Measurements from ENCODE around the gene RBM10. TPM values are rescaled to one million over a fixed set of nuclear protein-coding genes. Genes with fewer than 3 reads are reported as not detected.

Gene RBM10
- total RNA-seq, 1 donor from 2014 or later, result 34.5 TPM

- TF ChIP-seq CTCF (IDR thresholded peaks at IDR 0.05; ENCODE audit: insufficient read depth, low read length, poor library complexity, severe bottlenecking), result no peak
- H3K27me3 ChIP-seq (ENCODE audit: control insufficient read depth, insufficient read depth, low read length), result no peaks in the 10 kb centered on the region
- H3K36me3 ChIP-seq (ENCODE audit: control insufficient read depth, insufficient read depth, low read length), result peaks cover 7% of the 10 kb centered on the region
- H3K4me3 ChIP-seq (ENCODE audit: low read depth, low read length), result peak within 1 kb of the TSS; percentile 73
- peak; percentile 43 for DNase-seq (ENCODE audit: low read depth)
Measured at GRCh38 chrX:47218280-47218919, 73.4 kb downstream of the RBM10 start, which contains the start of gene CDK16. TSS of gene CDK16 (plus strand) at chrX:47218681. CDS start at chrX:47223558, 4,877 bp downstream.

GRCh38 chrX:47218920-47219815 lies 74.1 kb downstream of the RBM10 start:
- H3K27me3 ChIP-seq (ENCODE audit: control insufficient read depth, insufficient read depth, low read length), result no peaks in the 10 kb centered on the region
- peak overlapping the region; percentile 73 for H3K4me3 ChIP-seq (ENCODE audit: low read depth, low read length)
- peaks cover 4% of the 10 kb centered on the region for H3K36me3 ChIP-seq (ENCODE audit: control insufficient read depth, insufficient read depth, low read length)
- no peak for DNase-seq (ENCODE audit: low read depth)
- no peak for TF ChIP-seq CTCF (IDR thresholded peaks at IDR 0.05; ENCODE audit: insufficient read depth, low read length, poor library complexity, severe bottlenecking)

DNA sequence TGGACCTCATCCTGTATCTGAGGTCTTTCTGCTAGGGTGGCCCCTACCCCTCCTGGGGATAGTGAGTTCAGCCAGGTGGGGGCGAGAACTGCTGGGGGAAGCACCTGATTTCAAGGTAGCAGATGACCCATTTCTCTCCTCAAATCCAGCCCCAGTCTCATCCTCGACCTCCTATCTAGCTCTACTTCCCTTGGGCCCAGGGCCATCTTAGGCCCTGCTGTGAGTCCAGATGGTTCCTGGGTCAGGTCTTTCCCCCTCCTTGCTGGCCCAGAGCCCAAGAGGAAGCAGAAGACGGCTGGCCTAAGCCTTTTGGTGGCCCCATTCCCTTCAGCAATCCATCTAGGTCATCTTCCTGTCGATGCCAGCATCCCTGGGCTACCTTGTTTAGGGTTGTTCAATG lies 76.7 kb downstream of the RBM10 start:
- Histone ChIP-seq H3K36me3 (ENCODE audit: control insufficient read depth, insufficient read depth, low read length) (peaks cover 2% of the 10 kb centered on the region), H3K4me3 (ENCODE audit: low read depth, low read length) (no peak overlapping the region), H3K27me3 (ENCODE audit: control insufficient read depth, insufficient read depth, low read length) (no peaks in the 10 kb centered on the region)
- TF ChIP-seq CTCF (IDR thresholded peaks at IDR 0.05; ENCODE audit: insufficient read depth, low read length, poor library complexity, severe bottlenecking), result no peak
- DNase-seq (ENCODE audit: low read depth), result no peak

DNA sequence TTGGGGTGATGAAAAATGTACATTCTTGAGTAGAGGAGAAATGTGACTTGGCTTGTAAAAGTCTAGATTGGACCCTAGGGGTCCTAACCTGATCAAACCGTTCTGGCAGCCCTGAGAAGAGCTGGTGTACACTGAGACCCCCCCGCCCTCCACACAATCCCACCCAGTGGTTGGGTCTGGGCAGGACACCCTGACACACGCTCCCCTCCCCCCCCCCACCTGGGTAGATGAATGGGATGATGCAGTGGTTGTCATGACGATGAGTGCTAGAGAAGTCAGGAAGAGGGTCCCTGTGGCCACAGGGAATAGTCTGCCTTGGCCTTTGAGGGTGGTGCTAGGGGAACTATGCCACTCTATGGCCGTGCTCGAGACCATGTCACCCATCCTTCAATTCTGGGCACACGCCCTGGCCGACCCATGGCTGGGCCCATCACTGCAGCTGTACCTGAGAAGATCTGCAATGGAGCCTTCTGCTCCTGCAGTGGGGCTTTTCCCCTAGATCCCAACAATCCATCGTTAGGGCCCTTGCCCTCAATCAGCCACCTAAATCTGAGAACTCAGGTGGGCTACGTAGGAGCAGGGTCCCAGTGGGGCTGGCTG lies 77.8 kb downstream of the RBM10 start:
- DNase-seq (ENCODE audit: low read depth), result no peak
- H3K27me3 ChIP-seq (ENCODE audit: control insufficient read depth, insufficient read depth, low read length), result no peaks in the 10 kb centered on the region
- TF ChIP-seq CTCF (IDR thresholded peaks at IDR 0.05; ENCODE audit: insufficient read depth, low read length, poor library complexity, severe bottlenecking), result no peak
- H3K4me3 ChIP-seq (ENCODE audit: low read depth, low read length), result no peak overlapping the region
- H3K36me3 ChIP-seq (ENCODE audit: control insufficient read depth, insufficient read depth, low read length), result peaks cover 2% of the 10 kb centered on the region

DNA sequence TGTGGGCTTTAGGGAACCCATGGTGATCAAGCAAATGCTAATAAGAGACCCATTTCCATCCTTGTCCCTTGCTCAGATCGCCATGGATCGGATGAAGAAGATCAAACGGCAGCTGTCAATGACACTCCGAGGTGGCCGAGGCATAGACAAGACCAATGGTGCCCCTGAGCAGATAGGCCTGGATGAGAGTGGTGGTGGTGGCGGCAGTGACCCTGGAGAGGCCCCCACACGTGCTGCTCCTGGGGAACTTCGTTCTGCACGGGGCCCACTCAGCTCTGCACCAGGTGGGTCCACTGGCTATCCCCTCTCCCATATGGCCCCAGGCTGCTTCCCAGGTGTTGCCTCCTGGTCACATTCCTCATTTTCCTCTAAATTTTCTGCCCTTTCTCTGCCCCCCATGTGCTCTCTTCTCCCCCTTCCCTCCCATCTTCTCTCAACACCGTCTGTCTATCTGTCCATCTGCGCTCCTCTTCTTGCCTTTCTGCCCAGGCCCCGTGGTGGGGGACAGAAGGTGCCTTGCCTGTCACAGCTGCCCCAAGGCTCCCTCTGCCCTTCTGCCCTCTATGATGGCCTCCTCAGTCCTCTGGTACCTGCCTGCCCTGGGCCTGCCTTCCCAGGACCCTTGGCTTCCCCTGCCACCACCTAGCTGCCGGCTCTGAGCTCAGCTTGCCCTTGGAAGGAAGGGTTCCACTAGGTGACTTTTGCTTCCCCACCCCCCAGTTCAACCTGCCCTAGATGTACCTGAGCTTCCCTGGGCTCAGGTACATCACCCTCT lies 78.6 kb downstream of the RBM10 start:
- no peak for TF ChIP-seq CTCF (IDR thresholded peaks at IDR 0.05; ENCODE audit: insufficient read depth, low read length, poor library complexity, severe bottlenecking)
- Histone ChIP-seq H3K4me3 (ENCODE audit: low read depth, low read length) (no peak overlapping the region), H3K36me3 (ENCODE audit: control insufficient read depth, insufficient read depth, low read length) (peaks cover 2% of the 10 kb centered on the region), H3K27me3 (ENCODE audit: control insufficient read depth, insufficient read depth, low read length) (peaks cover 2% of the 10 kb centered on the region)
- DNase-seq (ENCODE audit: low read depth), result no peak
